Measurements from ENCODE around the gene KRT84.

DNA sequence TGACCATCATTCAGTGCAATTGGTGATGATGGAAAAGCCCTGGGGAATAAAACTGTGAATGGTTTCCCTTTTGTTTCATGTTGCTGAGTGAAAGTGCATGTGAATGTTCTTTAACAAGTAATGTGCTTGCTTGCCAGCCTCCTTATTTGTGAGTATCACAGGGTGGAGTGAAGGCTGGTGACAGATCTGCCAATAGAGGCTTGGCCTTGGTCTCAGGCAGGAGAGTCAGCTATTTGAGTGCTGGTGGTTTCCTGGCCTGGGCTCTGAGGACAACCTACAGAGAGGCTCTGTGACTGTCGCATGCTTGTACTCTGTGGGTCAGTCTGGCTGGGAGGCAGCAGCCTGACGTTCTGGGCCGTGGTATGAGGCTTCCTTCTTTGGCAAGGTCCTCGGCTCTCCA, 38.9 kb downstream of the KRT84 start:
- TF ChIP-seq POLR2AphosphoS5 (IDR thresholded peaks at IDR 0.05; ENCODE audit: borderline replicate concordance, low read depth, low read length) (no peak), EZH2 (IDR thresholded peaks at IDR 0.05) (no peak), FOXP2 (optimal IDR thresholded peaks at IDR 0.05; ENCODE audit: control extremely low read depth, extremely low read length, insufficient read depth) (no peak)

Data from SK-N-MC (cell line).